MM.1S (cell line): ENCODE data around the gene ZFYVE28.

Experiments
- CTCF ChIP-seq: fragments of 300-600 bp; sonication (generic); IDR thresholded peaks from 2 replicates; pipeline ENCODE4 v1.5.1; 2016; ENCODE audit warnings: antibody characterized with exemption, low read length, mixed read lengths
- EZH2 ChIP-seq: fragments of 300-600 bp; sonication (generic); optimal IDR thresholded peaks from 2 replicates; pipeline ENCODE3; 2017; ENCODE audit warnings: low read depth, mild to moderate bottlenecking, antibody characterized with exemption, low read length, mixed read lengths
- EZH2phosphoT487 ChIP-seq: fragments of 300-600 bp; sonication (generic); IDR thresholded peaks from 2 replicates; pipeline ENCODE4 v1.6.1; 2018; ENCODE audit warnings: antibody characterized with exemption, low read length

- no peak for TF ChIP-seq EZH2phosphoT487
- no peak for TF ChIP-seq CTCF
- no peak for TF ChIP-seq EZH2
Measured at GRCh38 chr4:2401610-2401983, 16.8 kb downstream of the ZFYVE28 start.
